ENCODE results near the gene HOXA6.

The HOXA6 gene

DNA sequence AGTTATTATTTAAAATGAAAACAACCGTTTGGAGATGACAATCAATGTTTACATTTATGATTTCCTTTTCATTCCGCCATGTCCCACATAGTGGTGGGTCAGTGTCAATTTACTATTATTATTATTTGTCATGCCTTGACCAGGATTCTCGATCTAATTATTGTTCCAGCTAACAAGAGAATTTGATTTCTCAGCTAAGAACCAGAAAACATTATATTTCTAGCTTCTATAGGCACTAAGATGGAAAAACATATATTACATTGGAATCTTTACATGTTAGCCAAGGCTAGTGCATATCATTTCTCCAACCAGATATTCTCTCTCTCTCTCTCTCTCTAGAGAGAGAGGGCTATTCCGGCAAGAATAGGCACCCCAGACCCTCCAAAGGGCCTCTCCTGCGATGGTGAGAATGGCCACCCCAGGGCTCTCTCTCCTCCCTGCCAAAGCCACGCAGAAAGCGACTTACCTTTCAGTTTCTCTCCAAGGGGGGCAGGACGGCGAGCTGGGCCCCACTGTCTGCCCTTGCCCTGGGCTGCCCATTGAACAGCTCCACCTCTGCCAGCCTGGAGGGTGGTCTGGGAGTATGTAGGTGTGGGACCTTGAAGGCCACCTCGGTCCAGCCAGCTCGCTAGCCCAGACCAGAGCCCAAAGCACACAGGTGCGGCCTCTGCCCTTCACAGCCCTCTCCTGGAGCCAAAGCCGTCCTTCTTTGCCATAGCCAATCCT lies 2.4 kb upstream of the HOXA6 start:
- DNase-seq, result no peak

DNA sequence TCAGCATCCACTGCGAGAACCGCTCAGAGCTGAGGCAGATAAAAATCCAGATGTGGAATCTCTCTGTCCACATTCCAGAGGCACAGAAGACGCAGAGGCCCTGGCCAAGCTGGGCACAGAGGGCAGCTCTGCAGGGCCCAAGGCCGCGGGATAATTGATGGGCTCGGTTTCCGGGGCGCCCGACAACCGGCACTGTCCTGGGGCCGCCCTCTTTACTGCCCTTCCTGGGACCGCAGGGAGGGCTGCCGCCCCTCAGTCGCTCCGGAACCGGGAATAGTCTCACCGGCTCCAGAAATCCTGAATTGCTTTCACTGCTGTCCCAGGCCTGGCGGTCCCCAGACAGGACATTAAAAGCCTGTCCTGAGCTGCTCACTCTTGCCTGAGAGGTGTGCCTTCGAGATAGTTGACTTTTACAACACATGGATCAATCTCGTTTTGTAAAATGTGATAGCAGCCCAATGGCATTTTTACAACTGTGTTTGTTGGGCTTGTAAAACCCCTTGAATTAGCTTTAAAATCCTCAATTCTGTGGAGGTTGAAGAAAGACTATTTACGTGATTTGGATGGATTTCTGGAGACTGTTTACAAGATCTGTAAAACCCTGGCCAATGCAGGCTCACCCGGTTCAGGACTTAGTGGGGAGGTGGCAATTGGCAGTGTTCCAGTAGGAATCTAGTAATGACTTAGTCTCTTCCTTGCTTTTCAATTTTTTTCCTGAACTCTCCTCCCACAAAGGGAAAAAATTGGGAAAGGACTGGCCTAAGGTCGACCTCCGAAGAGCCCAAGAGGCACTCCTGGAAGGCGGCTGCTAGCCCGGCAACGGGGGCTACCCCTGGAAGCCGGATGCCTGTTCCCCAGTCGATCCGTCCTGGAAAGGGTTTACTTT lies 1.4 kb upstream of the HOXA6 start:
- DNase-seq, result no peak

DNA sequence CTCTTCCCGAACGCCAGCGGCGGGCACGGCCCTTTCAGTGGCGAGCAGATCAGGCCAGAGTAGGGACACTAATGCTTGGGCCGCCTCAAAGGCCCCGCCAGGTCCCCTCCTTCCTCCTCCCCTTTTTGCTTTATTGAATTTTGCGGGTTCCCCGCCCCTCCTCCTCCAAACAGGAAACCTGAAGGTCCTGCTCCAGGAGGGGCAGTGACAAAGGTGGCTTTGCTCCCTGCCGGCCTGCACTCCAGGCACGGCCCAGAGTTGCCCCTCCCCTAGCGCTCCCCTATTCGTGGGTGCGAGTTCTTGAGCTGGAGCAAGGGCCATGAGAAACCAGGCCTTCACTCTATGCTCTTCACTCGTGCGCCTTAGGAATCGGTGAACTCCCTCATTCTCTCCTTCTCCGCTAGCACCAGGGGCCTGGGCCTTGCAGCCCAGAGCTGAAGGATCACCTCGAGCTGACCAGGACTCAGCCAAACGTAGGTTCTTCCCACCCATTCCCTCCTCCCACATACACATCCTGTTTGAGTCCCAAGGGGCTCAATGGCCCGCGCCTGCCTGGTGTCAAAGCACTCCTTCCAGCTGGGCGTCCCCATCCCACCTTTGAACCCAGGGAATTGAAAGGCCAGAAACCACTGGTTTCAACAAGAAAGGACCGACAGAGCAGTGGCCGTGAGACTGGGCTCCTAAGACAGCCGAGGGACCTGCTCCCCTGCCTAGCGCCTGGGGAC lies 619 bp upstream of the HOXA6 start:
- no peak for DNase-seq

DNA sequence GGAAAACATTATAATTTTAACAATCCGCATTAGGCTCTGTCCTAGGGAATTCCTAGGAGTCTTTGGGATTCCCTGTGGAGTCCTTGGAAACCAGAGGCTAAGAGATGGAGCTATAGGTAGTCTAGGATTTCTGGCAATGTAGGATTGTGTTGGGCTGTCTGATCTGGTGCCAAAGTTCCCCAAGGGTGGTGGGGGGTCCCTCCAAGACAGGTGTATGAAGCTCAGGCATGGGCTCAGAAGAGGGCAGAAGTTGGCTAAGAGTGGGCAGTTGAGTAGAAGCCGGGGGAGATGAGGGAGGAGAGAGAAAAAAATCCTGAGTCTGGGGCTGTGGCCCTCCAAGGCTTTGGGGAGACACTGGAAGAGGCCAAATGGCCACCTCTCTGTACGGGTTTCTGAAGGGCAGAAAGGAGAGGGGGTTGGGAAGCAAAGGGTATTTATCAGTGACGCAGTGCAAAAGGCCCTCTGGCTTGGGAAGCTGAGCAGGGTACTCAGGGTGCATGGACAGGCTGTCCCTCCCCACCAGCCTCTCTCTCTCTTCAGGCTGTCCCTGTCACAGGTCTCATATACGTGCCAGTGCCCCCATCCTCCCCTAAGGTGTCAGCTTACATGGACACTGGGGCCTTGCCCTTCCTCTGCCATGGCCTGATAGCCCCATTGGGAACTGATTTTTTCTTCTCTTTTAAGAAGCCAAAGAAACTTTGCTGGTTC lies 929 bp downstream of the HOXA6 start:
- no peak for DNase-seq

DNA sequence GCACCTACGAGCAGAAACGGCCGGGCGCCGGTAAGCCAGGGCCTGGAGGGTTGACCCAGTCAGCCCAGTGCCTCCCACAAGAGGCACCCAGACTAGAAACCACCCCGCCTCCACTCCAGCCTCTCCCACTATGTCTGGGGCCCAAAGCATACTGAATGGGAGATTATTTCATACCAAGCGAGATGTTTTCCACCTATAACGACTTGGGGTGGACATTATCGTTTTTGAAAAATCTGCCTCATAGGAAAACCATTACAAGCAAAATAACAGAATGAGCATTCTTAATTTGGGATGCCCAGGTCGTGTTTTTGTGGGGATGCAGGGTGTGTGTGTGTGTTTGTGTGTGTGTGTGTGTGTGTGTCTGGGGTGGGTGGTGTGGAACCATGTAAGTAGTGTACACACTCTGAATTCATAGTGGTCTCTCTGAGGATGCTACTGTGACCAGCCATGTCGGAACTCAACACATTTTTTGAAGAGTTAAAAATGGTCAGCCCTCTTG lies 1.6 kb downstream of the HOXA6 start:
- DNase-seq, result no peak

DNA sequence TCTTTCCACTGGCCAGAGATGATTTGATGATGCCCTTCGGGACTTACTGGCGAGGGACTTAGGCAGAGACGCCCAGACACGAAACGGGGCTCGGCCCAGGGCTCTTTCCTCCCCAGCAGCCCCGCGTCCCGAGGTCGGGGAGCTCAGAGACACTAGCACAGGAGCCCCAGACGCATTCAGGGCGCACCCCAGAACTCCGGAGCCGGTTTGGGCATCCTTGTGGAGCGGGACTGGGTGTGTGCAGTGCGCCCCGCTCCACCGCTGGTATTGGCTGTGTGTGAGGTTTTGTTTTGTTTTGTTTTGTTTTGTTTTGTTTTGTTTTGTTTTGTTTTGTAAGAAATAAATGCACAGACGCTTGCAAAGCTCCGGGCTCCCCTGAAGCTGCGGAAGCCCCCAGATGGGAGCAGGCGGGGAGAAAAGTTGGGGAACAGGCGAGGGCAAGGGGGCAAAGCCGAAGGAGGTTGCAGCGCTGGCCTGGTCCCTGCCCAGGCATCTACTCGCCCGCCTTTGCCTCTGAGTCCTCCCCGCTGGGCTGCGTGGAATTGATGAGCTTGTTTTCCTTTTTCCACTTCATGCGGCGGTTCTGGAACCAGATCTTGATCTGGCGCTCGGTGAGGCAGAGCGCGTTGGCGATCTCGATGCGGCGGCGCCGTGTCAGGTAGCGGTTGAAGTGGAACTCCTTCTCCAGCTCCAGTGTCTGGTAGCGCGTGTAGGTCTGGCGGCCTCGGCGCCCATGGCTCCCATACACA lies 2.2 kb downstream of the HOXA6 start:
- no peak for DNase-seq

DNA sequence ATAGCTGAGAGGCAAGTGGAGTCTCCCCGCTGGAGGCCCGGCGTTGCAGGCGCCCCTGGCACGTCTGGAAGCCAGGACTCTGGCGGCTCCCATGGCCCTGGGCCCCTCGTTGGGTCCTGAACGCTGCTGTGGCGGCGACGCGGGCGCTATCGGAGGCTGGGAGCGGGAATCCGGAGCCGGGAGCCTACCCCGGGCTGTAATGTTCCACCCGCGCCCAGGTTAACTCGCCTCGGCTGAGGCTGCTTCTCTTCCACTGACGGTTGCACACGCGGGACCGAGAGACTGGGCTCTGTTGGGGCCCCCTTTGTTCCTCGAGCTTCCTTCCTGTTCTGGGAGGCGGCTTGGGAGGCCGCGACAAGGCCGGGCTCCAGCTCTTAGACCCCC lies 2.8 kb downstream of the HOXA6 start:
- no peak for DNase-seq

DNA sequence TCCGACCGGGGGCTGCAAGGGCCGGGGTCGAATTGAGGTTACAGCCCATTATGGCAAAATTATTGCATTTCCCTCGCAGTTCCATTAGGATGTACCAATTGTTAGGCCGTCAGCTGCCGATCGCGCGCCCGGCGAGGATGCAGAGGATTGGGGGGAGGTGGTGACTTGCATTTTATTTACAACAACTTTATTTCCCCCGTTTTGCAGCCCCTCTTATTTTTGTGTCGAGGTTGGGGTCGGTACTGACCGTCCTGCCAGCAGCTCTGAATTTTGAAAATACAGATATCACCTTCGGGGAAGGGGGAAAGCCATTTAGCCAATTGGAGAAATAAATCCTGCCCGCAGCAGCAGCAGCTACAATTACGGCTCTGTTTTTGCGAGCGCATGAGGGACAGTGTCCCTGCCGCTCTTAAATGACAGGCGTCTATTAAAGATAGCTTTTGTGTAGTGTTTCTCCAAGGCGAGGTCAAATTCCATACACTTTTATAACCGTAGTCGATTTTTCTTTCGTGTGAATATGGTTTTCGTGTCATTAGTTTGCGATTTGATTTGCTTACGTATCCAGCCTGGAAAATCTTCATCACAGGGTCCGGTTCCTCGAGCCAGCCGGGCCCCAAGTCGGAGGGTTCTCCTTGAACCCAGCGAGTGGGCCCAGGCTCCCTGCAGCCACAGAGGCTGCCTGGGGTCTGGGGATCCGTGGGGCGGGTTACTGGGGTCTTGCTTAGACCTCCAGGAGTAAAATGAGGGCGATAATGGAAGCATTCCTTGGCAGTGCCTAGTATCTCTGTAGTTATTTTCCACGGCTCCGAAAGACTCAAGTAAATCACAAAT lies 3.4 kb downstream of the HOXA6 start:
- DNase-seq, result no peak

DNA sequence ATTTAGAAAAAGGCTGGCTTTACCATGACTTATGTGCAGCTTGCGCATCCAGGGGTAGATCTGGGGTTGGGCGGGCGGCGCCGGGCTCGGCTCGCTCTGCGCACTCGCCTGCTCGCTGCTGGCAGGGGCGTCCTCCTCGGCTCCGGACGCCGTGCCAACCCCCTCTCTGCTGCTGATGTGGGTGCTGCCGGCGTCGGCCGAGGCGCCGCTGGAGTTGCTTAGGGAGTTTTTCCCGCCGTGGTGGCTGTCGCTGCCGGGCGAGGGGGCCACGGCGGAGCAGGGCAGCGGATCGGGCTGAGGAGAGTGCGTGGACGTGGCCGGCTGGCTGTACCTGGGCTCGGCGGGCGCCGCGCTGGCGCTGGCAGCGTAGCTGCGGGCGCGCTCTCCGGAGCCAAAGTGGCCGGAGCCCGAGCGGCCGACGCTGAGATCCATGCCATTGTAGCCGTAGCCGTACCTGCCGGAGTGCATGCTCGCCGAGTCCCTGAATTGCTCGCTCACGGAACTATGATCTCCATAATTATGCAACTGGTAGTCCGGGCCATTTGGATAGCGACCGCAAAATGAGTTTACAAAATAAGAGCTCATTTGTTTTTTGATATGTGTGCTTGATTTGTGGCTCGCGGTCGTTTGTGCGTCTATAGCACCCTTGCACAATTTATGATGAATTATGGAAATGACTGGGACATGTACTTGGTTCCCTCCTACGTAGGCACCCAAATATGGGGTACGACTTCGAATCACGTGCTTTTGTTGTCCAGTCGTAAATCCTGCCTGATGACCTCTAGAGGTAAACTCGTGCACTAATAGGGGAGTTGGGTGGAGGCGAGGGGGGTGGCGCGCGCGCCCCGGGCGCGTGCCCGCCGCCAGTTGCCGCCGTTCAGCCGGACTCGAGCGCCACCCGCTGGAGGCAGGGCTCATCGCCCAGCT lies 4.3 kb downstream of the HOXA6 start, which contains the start of gene HOXA5:
Gene HOXA5 (minus strand): TSS at position 659 of the 927 bp plus-strand sequence. CDS start 74 bp downstream, at position 585.
- DNase-seq, result no peak

DNA sequence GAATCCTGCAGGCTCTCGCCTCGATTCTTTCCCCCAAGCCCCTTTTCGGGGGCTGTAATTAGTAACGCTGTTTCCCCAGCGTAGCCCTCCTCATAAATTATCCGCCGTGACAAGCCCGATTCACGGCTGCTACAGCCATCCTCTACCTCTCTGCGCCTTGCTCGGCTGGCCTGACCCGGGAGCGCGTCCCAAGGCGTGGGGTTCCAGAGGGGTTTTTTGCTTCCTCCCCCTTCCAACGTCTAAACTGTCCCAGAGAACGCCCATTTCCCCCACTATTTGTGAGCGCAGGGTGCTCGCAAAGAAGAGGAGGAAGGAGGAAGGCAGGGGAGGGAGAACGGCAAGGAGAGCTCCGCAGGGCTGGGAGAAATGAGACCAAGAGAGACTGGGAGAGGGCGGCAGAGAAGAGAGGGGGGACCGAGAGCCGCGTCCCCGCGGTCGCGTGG lies 5.0 kb downstream of the HOXA6 start:
- no peak for DNase-seq

DNA sequence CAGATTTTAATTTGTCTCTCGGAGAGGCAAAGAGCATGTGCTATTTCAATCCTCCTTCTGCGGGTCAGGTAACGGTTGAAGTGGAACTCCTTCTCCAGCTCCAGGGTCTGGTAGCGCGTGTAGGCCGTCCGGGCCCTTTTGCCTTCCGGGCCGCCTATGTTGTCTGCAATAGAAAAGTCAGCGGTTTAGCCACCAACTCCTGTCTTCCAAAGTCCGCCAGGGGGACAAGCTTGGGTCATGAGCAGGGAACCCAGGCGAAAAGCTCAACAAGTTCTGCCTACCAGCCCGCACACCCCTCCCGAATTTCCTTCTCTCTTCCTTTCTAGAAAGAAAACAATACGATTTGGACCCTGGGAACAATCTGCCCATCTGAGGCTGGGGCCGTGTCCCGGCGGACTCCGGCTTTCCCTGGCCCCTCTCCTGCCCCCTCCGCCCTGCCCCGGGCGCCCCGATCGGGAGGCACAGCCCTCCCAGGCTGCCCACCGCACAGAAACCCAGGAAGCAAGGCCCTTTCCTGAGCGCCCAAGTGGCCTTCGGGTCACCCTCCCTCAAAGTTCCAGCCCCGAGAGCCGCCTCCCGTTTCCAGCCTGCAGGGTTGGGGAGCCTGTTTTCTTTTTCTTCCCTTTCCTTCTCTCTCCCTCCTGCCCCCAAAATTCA lies 5.5 kb downstream of the HOXA6 start:
- no peak for DNase-seq

DNA sequence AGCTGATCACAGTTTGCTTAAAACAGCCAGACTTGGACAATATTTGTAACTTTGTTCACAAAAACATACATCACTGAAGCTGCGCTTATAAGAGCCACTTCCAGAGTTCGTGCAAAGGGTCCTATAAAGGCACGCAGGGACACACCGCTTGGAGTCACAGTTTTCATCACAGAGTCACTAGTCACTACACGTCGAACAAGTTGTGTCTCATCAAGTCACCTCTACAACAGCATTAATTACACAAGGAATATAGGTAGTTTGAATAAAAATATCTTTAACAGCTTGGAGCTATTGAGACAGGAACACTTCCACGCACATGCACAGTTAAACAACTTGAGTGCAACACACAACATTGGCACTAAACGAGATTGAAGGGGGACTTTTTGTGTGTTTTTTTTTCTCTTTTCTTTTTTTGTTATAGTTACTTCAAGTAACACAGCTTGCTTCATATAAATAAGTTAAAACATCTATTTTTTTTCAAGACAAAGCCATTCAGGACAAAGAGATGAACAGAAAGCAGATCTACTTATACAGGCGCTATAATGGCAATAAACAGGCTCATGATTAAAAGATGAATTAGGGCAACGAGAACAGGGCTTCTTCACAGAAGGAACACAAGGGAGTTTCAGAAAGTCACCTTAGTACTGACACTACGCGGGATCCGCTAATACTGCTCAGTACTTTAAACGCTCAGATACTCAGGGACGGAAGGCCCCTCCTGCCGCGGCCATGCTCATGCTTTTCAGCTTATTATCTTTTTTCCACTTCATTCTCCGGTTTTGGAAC lies 6.2 kb downstream of the HOXA6 start:
- DNase-seq, result no peak

DNA sequence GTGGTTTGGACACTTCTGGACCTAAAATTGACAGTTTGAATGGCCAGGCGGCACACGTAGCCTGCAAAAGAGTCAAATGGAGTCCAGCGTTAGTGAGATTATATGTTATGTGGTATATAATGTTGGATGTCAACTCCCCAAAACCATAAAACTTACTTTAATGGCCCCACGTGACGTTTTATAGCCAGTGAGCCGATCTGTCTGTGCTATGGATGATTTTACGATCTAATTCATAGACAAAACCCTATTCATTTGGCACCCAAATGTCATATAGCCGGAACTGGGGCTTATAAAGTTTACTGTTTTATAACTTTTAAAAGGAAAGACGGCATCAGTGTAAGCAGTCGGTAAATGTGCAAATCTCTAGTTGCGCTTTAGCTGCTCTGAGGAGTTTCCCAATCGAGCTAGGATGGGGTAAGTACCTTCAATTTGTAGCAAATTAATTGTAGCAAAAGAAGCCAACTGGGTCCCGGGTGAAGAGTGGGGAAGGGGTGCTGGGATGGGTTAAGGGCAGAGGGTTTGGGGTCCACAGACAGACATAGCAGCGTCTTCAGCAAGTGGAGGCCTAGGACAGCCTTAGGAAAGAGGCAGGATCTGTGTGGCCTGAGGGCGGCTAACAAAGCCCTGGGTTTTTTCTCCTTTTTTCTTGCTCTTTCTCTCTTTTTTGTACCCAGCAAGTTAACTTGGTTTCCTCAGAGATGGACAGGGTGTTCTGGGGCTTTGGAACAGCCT lies 7.3 kb downstream of the HOXA6 start:
- no peak for DNase-seq

DNA sequence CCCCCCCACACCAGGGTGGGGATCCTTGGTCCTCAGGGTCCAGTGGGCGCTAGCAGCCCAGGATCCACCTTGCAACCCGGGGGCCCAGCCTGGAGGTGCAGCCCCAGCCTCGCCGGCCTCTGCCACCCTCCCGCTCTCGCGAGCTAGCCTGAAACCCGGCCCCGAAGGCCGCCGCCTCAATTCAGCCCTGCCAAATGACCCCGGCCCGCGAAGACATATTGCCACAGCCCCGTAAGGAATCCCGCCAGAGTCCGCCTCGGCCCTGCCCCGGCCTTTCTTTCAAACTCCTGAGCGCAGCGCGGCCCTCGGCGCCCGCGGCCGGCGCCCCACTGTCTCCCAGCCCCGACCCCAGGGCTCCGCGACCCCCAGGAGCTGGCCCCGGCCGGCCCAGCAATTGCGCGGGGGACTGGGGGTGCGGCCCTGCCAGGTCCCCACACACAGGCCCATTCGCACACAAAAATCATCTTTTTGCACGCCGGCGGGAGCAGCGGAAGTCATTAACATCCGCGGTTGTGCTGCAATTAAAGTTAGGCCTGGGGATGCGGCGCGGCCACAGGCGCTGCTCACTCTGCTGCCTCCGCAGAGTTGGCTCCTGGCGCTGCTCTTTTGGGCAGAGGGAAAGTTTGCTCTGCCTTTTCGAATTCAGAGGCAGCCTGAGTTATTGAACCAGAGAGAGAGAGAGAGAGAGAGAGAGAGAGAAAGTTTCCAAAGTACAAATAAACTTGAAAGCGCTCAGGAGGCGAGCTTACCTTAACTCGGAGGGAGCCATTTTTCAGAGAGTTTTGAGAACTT lies 8.0 kb downstream of the HOXA6 start:
- DNase-seq, result no peak

DNA sequence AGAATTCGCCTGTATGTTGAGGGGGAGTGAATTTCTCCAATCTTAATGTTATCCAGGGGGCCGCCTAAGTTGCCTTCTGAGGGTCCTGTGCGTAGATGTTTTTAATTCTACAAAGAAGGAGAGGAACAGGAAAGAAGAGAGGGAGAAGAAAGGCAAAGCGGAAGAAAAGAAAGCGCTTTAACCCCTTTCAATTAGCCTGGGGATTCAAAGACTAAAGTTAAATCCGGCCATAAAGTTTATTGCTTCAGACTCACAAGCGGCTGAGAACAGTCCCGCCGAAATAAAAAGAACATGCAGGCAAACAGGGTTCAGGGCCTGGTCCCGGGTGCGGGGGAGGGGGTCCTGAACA lies 8.6 kb downstream of the HOXA6 start:
- DNase-seq, result no peak

DNA sequence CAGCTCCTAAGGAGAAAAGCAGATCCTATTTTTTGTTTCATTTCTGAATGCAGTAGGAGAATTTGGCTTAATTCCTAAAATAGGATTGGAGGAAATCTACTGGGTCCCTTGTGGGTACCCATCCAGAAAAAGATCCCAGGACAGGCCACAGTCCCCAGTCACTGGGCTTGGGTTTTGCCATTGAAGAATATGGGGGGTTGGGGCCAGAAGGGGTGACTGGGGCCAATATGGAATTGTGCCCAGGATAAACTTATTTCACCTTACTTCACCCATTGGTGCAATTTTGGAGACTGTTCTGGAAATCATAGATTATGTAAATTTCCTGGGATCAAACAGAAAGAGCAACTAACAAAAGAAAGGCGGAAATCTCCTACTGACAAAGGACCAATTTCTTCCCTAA lies 9.1 kb downstream of the HOXA6 start:
- no peak for DNase-seq

All from activated CD4-positive, alpha-beta T cell treated with anti-CD3 and anti-CD28 coated beads, Interleukin-2, amount 50 U/mL, for 48 hours (primary cell).